Measurements from ENCODE around the gene ADCK1.

- TF ChIP-seq KDM4B (IDR thresholded peaks at IDR 0.05; ENCODE audit: borderline replicate concordance in 2 of 2, low read depth in 1 of 2) (no peak), CTCF (IDR thresholded peaks at IDR 0.05 in 2 of 3, conservative IDR thresholded peaks at IDR 0.05 in 1 of 3; ENCODE audit: insufficient read depth in 2 of 3, low read depth in 1 of 3, low read length in 3 of 3) (no peak), SIN3A (IDR thresholded peaks at IDR 0.05; ENCODE audit: borderline replicate concordance in 2 of 2, control insufficient read depth in 1 of 2, low read depth in 2 of 2, low read length in 2 of 2) (no peak), MAX (CRISPR knock-in tag; IDR thresholded peaks at IDR 0.05) (no peak), ZNF12 (CRISPR knock-in tag; IDR thresholded peaks at IDR 0.05) (no peak), NR2F6 (CRISPR knock-in tag; IDR thresholded peaks at IDR 0.05) (no peak), TRIM24 (IDR thresholded peaks at IDR 0.05) (no peak), TAF1 (IDR thresholded peaks at IDR 0.05; ENCODE audit: control insufficient read depth, extremely low read depth, insufficient read depth, low read length, severe bottlenecking) (no peak), SMC3 (conservative IDR thresholded peaks at IDR 0.05; ENCODE audit: insufficient read depth, low read depth, low read length) (no peak), ZNF175 (CRISPR knock-in tag; IDR thresholded peaks at IDR 0.05; ENCODE audit: low read depth) (no peak), POLR2AphosphoS5 (IDR thresholded peaks at IDR 0.05; ENCODE audit: control insufficient read depth, insufficient read depth, low read depth, low read length) (no peak), MTA3 (IDR thresholded peaks at IDR 0.05; ENCODE audit: borderline replicate concordance) (no peak), EZH2 (IDR thresholded peaks at IDR 0.05; ENCODE audit: borderline replicate concordance, low read depth, low read length) (no peak), NELFE (IDR thresholded peaks at IDR 0.05; ENCODE audit: insufficient read depth, insufficient read length) (no peak)
Measured at GRCh38 chr14:77809011-77809410, 9.1 kb downstream of the ADCK1 start.

Measured in K562 (cell line).